ENCODE results near the gene KCNK6.

DNA sequence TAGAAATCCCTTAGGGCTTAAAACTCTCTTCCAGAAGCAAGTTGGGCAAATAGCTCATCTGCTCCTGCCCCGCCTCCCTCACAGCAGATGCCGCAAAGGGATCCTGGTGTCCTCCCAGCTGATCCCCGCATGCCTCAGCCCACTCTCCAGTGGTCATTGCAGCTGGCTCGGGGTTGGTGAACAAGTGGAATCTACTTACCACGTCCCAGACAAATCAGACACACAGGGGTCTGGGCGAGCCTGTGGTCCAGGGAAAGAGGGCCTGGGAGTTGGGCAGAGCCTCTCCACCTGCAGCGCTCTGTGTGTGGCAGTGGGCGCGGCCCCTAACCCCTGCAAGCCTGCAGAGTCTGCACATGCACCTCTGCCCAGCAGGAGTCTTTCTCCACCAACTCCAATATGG, 26.4 kb upstream of the KCNK6 start:
- TF ChIP-seq, protein P1, sequence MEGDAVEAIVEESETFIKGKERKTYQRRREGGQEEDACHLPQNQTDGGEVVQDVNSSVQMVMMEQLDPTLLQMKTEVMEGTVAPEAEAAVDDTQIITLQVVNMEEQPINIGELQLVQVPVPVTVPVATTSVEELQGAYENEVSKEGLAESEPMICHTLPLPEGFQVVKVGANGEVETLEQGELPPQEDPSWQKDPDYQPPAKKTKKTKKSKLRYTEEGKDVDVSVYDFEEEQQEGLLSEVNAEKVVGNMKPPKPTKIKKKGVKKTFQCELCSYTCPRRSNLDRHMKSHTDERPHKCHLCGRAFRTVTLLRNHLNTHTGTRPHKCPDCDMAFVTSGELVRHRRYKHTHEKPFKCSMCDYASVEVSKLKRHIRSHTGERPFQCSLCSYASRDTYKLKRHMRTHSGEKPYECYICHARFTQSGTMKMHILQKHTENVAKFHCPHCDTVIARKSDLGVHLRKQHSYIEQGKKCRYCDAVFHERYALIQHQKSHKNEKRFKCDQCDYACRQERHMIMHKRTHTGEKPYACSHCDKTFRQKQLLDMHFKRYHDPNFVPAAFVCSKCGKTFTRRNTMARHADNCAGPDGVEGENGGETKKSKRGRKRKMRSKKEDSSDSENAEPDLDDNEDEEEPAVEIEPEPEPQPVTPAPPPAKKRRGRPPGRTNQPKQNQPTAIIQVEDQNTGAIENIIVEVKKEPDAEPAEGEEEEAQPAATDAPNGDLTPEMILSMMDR (IDR thresholded peaks at IDR 0.05; ENCODE audit: low read depth, low read length, missing input control): no peak
- TF ChIP-seq JUND (IDR thresholded peaks at IDR 0.05) (no peak), YY1 (IDR thresholded peaks at IDR 0.05) (no peak), RXRA (IDR thresholded peaks at IDR 0.05) (no peak), GABPA (IDR thresholded peaks at IDR 0.05 in 1 of 2, conservative IDR thresholded peaks at IDR 0.05 in 1 of 2) (no peak), TAF1 (conservative IDR thresholded peaks at IDR 0.05) (no peak), RAD21 (IDR thresholded peaks at IDR 0.05) (no peak)
- TF ChIP-seq, protein P2, sequence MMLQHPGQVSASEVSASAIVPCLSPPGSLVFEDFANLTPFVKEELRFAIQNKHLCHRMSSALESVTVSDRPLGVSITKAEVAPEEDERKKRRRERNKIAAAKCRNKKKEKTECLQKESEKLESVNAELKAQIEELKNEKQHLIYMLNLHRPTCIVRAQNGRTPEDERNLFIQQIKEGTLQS (IDR thresholded peaks at IDR 0.05): no peak
- TF ChIP-seq, protein P3, sequence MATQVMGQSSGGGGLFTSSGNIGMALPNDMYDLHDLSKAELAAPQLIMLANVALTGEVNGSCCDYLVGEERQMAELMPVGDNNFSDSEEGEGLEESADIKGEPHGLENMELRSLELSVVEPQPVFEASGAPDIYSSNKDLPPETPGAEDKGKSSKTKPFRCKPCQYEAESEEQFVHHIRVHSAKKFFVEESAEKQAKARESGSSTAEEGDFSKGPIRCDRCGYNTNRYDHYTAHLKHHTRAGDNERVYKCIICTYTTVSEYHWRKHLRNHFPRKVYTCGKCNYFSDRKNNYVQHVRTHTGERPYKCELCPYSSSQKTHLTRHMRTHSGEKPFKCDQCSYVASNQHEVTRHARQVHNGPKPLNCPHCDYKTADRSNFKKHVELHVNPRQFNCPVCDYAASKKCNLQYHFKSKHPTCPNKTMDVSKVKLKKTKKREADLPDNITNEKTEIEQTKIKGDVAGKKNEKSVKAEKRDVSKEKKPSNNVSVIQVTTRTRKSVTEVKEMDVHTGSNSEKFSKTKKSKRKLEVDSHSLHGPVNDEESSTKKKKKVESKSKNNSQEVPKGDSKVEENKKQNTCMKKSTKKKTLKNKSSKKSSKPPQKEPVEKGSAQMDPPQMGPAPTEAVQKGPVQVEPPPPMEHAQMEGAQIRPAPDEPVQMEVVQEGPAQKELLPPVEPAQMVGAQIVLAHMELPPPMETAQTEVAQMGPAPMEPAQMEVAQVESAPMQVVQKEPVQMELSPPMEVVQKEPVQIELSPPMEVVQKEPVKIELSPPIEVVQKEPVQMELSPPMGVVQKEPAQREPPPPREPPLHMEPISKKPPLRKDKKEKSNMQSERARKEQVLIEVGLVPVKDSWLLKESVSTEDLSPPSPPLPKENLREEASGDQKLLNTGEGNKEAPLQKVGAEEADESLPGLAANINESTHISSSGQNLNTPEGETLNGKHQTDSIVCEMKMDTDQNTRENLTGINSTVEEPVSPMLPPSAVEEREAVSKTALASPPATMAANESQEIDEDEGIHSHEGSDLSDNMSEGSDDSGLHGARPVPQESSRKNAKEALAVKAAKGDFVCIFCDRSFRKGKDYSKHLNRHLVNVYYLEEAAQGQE (IDR thresholded peaks at IDR 0.05): no peak
